Lower leg skin (tissue), 3 donors: Measurements from ENCODE around the gene EBI3.

ENCODE experiments used
- POLR2A ChIP-seq, 2 donors: fragments of 450-650 bp; IDR thresholded peaks; one replicate each; pipeline ENCODE4 v1.6.1; 2016 to 2017; ENCODE audit warnings: antibody characterized with exemption in 2 of 2, mild to moderate bottlenecking in 1 of 2, moderate library complexity in 1 of 2
- TF ChIP-seq, protein P1 (sequence below), 3 donors: fragments of 450-650 bp; IDR thresholded peaks; one replicate each; pipeline ENCODE4 v1.5.1; 2016; ENCODE audit warnings: antibody characterized with exemption in 3 of 3, mild to moderate bottlenecking in 3 of 3, moderate library complexity in 2 of 3

DNA sequence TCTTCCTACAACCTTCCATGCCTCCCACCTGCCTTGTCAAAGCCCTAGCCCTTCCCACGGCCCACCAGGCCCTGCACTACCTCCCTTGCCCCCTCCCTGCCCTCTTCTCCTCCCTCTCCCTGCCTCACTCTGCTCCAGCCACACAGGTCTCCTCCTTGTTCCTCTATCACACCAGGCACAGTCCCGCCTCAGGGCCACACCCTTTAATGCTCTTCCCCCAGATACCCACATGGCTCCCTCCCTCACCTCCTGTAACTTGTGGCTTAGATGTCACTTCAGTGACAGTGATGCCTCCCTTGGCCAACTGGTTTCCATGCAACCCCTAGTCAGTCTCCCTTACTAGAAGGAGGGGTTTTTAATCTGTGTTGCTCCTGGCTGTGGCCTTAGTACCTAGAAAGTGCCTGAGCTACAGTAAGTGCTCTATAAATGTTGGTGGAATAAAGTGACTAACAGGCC, 48.2 kb upstream of the EBI3 start:
- TF ChIP-seq, protein P1, sequence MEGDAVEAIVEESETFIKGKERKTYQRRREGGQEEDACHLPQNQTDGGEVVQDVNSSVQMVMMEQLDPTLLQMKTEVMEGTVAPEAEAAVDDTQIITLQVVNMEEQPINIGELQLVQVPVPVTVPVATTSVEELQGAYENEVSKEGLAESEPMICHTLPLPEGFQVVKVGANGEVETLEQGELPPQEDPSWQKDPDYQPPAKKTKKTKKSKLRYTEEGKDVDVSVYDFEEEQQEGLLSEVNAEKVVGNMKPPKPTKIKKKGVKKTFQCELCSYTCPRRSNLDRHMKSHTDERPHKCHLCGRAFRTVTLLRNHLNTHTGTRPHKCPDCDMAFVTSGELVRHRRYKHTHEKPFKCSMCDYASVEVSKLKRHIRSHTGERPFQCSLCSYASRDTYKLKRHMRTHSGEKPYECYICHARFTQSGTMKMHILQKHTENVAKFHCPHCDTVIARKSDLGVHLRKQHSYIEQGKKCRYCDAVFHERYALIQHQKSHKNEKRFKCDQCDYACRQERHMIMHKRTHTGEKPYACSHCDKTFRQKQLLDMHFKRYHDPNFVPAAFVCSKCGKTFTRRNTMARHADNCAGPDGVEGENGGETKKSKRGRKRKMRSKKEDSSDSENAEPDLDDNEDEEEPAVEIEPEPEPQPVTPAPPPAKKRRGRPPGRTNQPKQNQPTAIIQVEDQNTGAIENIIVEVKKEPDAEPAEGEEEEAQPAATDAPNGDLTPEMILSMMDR (IDR thresholded peaks at IDR 0.05), result no peak
- no peak for TF ChIP-seq POLR2A (IDR thresholded peaks at IDR 0.05)
